Right cardiac atrium (tissue), 5 donors: ENCODE measurements around the gene PATE1. TPM values are rescaled to one million over a fixed set of nuclear protein-coding genes. Genes with fewer than 3 reads are reported as not detected.

Experiments
- ATAC-seq, 2 donors: fragments of 200-7000 bp; cut with Tn5 transposase; one replicate each; pipeline versions ENCODE4 v1.8.0 to v1.9.1; 2020; ENCODE audit warnings: moderate library complexity in 2 of 2, mild to moderate bottlenecking in 1 of 2
- DNase-seq, 3 donors: peaks; one replicate each; pipeline ENCODE4 v3.0.0-alpha.2; 2020
- H3K27ac ChIP-seq: one replicate; pipeline ENCODE4 v1.5.1; 2013; ENCODE audit warnings: mild to moderate bottlenecking, low read length, control low read depth, moderate library complexity
- H3K27me3 ChIP-seq: one replicate; pipeline ENCODE4 v1.6.1; 2013; ENCODE audit not compliant: control insufficient read depth, insufficient read depth
- H3K4me1 ChIP-seq: one replicate; pipeline ENCODE4 v1.6.1; 2013; ENCODE audit warnings: low read length; ENCODE audit not compliant: control insufficient read depth, insufficient read depth
- H3K4me3 ChIP-seq: one replicate; pipeline ENCODE4 v1.5.1; 2013; ENCODE audit warnings: low read length, control low read depth
- H3K9me3 ChIP-seq: one replicate; pipeline ENCODE4 v1.6.1; 2013; ENCODE audit warnings: low read length; ENCODE audit not compliant: control insufficient read depth
- WGBS: extraction: QIAGEN DNeasy Blood & Tissue Kit; methylation state at CpG from one replicate; pipeline ENCODE4 v1.1.7; 2013; 5-methylcytosine and 5-hydroxymethylcytosine counted together
- intact Hi-C, 4 donors: fragments of 100-400 bp; cut with DNase I; formaldehyde crosslinking; loops; one replicate each; pipeline versions ENCODE4 v1.11.0 to v1.14.0; 2022 to 2023
- polyA plus RNA-seq: library from polyadenylated mRNA; stranded (reverse); fragments of 200-250 nt; gene quantifications from one replicate; pipeline ENCODE4 v1.2.3, GENCODE V29; 2013
- total RNA-seq, 4 donors: library from RNA; stranded (reverse); fragmentation: NEBNext Ultra II Directional; extraction: Animal tissue kit (Norgen Biotek cat#: 25700); gene quantifications; one replicate each; pipeline ENCODE4 v1.2.1, GENCODE V29; 2021
- donor health status: healthy with polysubstance abuse.
- donor health status: DM: no; HTN: yes; CAD: no.
- donor health status: DM: no; HTN: no; CAD: no.
- donor health status: DM: no; HTN: yes; CAD: no; lungs with severe emphysema.
- donor health status: DM: yes; HTN: yes; CAD: no.

PATE1 gene
- total and polyA plus RNA-seq, 5 donors: not detected

GRCh38 chr11:125762445-125762844, 16.4 kb downstream of the PATE1 start:
- ATAC-seq (no peak), DNase-seq (no peak)
- Histone ChIP-seq H3K27ac (no peak overlapping the region), H3K4me3 (no peak overlapping the region), H3K9me3 (no peaks in the 10 kb centered on the region), H3K27me3 (no peaks in the 10 kb centered on the region), H3K4me1 (no peaks in the 10 kb centered on the region)
- 78% methylated on average over 1 of the region's 1 CpG for WGBS
- intact Hi-C loops: no loop called here

- Histone ChIP-seq H3K4me3 (no peak overlapping the region), H3K4me1 (no peaks in the 10 kb centered on the region), H3K9me3 (no peaks in the 10 kb centered on the region), H3K27me3 (no peaks in the 10 kb centered on the region), H3K27ac (no peak overlapping the region)
- intact Hi-C loops: no loop called here
- DNase-seq (no peak), ATAC-seq (no peak)
- 77% methylated on average over 2 of the region's 2 CpGs for WGBS
Observed at GRCh38 chr11:125763483-125763882, 17.4 kb downstream of the PATE1 start.

- intact Hi-C loops: no loop called here
- Histone ChIP-seq H3K4me1 (no peaks in the 10 kb centered on the region), H3K9me3 (no peaks in the 10 kb centered on the region), H3K27me3 (no peaks in the 10 kb centered on the region), H3K27ac (no peak overlapping the region), H3K4me3 (no peak overlapping the region)
- DNase-seq (no peak), ATAC-seq (no peak)
- 71% methylated on average over 1 of the region's 1 CpG for WGBS
Observed at GRCh38 chr11:125766251-125766650, 20.2 kb downstream of the PATE1 start.

- Histone ChIP-seq H3K27me3 (no peaks in the 10 kb centered on the region), H3K27ac (no peak overlapping the region), H3K9me3 (no peaks in the 10 kb centered on the region), H3K4me3 (no peak overlapping the region), H3K4me1 (no peaks in the 10 kb centered on the region)
- intact Hi-C loops: no loop called here
- no peak for ATAC-seq
- 37% methylated on average over 10 of the region's 10 CpGs for WGBS
- DNase-seq: no peak
Observed at GRCh38 chr11:125768336-125769046, 22.4 kb downstream of the PATE1 start.

DNA sequence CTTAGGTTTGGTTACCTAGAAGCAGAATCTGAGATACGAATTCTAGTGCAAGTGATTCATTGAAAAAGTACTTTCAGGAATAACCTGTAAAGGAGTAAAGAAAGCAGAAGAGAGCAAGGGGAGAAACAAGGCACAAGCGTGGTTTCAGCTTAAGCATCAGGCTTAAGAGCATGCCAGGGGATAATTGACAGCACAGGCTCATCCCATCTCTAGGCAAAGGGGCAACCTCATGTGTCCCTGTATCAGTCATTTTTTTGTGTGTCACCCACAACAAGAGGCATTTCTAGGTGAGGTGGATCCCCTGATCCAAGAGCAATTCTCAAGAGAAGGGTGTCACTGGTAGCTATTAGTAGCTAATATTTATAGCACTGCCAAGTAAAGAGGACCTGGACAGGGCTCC, 24.5 kb downstream of the PATE1 start:
- Histone ChIP-seq H3K4me3 (no peak overlapping the region), H3K4me1 (no peaks in the 10 kb centered on the region), H3K9me3 (no peaks in the 10 kb centered on the region), H3K27me3 (no peaks in the 10 kb centered on the region), H3K27ac (no peak overlapping the region)
- intact Hi-C loops: no loop called here
- DNase-seq: no peak
- 79% methylated on average over 2 of the region's 2 CpGs for WGBS
- no peak for ATAC-seq

GRCh38 chr11:125772834-125773505, 26.9 kb downstream of the PATE1 start:
- H3K9me3 ChIP-seq: no peaks in the 10 kb centered on the region
- H3K27me3 ChIP-seq: no peaks in the 10 kb centered on the region
- intact Hi-C loops: no loop called here
- H3K27ac ChIP-seq: no peak overlapping the region
- no peaks in the 10 kb centered on the region for H3K4me1 ChIP-seq
- H3K4me3 ChIP-seq: no peak overlapping the region
- DNase-seq (no peak), ATAC-seq (peak; percentile 79 to 83)
- 48% methylated on average over 3 of the region's 3 CpGs for WGBS

DNA sequence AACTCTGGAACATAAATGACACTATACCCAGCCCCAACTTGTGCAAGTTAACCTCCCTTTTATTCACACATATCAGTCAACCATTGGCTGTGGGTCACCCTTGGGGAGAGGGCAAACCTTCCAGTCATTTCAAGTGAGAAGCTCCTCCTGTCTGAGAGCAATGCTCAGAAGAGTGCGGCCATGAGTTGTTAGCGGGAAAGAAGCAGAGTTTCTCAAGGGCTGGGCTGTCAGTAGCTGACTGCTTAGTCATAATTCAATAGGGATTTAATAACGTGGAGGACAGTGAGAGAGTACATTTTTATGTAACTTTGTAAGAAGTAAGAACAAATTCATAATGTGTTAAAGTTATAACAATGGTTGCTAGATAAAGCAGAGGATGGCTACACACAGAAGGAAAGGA, 27.4 kb downstream of the PATE1 start:
- intact Hi-C loops: no loop called here
- Histone ChIP-seq H3K27ac (no peak overlapping the region), H3K9me3 (no peaks in the 10 kb centered on the region), H3K4me1 (no peaks in the 10 kb centered on the region), H3K4me3 (no peak overlapping the region), H3K27me3 (no peaks in the 10 kb centered on the region)
- peak in 2 of 3 donors; percentile 16 to 24 for DNase-seq
- whole genome bisulfite sequencing: 50% methylated on average over 3 of the region's 3 CpGs
- peak; percentile 57 to 82 for ATAC-seq

DNA sequence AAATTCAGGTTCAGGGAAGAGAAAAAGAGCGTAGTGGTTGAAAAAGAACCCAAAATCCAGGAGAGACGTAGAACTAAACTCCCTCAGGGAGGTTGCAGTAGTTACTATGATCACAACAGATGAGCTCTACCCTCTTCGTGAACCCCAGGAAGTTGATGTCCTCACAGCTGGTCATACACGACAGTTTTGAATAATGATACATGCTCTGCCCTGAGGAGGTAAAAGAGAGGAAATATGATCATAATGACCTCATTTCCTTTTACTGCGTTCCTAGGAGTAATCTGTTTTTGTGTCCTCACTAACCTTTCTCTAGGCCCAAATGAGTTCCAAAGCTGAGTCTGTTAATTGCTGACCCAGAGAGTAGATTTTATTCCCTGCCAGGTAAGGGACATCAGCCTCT, 31.2 kb downstream of the PATE1 start:
- ATAC-seq (no peak), DNase-seq (no peak)
- H3K4me3 ChIP-seq: no peak overlapping the region
- intact Hi-C loops: no loop called here
- H3K27me3 ChIP-seq: no peaks in the 10 kb centered on the region
- no peaks in the 10 kb centered on the region for H3K4me1 ChIP-seq
- WGBS: 45% methylated on average over 5 of the region's 5 CpGs
- no peak overlapping the region for H3K27ac ChIP-seq
- H3K9me3 ChIP-seq: no peaks in the 10 kb centered on the region

GRCh38 chr11:125778728-125779127, 32.6 kb downstream of the PATE1 start, which contains the start of gene PATE2:
Gene PATE2, minus strand, starts transcription at chr11:125778828. Its CDS starts 55 bp downstream, at chr11:125778773.
- Histone ChIP-seq H3K4me1 (no peaks in the 10 kb centered on the region), H3K27me3 (no peaks in the 10 kb centered on the region), H3K27ac (no peak within 1 kb of the TSS), H3K4me3 (no peak within 1 kb of the TSS), H3K9me3 (no peaks in the 10 kb centered on the region)
- intact Hi-C loops: no loop called here
- no peak for DNase-seq
- no peak for ATAC-seq

GRCh38 chr11:125784678-125785077, 38.6 kb downstream of the PATE1 start:
- Histone ChIP-seq H3K9me3 (no peaks in the 10 kb centered on the region), H3K4me3 (no peak overlapping the region), H3K27ac (no peak overlapping the region), H3K27me3 (no peaks in the 10 kb centered on the region), H3K4me1 (no peaks in the 10 kb centered on the region)
- ATAC-seq: no peak
- DNase-seq: no peak
- intact Hi-C loops: no loop called here
- WGBS: 41% methylated on average over 2 of the region's 2 CpGs

GRCh38 chr11:125787827-125788226, 41.7 kb downstream of the PATE1 start, which contains the start of gene PATE3:
Gene PATE3, plus strand, starts transcription at chr11:125788127. Its CDS starts 25 bp downstream, at chr11:125788152.
- intact Hi-C loops: no loop called here
- H3K27ac ChIP-seq: no peak within 1 kb of the TSS
- H3K4me1 ChIP-seq: no peaks in the 10 kb centered on the region
- H3K27me3 ChIP-seq: no peaks in the 10 kb centered on the region
- no peak for DNase-seq
- H3K4me3 ChIP-seq: no peak within 1 kb of the TSS
- ATAC-seq: no peak
- 55% methylated on average over 2 of the region's 2 CpGs for whole genome bisulfite sequencing
- no peaks in the 10 kb centered on the region for H3K9me3 ChIP-seq
